GM12891 (cell line): ENCODE measurements around the gene MCTP2.

Experiments
- DNase-seq: peaks from one replicate; pipeline ENCODE4 v3.0.0; 2011; ENCODE audit warnings: low spot score; ENCODE audit not compliant: insufficient read length
- FAIRE-seq: peaks from 2 replicates; lab custom pipeline; 2011; peaks lifted over from hg19 to GRCh38; lab: Jason Lieb, UNC
- PAX5 ChIP-seq: IDR thresholded peaks from 2 replicates; pipeline ENCODE4 v1.6.1; 2011; ENCODE audit warnings: low read length, moderate library complexity, mild to moderate bottlenecking; ENCODE audit not compliant: insufficient read depth, severe bottlenecking
- POLR2A ChIP-seq: IDR thresholded peaks from 2 replicates; pipeline ENCODE4 v1.6.1; 2011; ENCODE audit warnings: low read depth, low read length, control low read depth
- POLR2AphosphoS5 ChIP-seq: IDR thresholded peaks from 2 replicates; pipeline ENCODE4 v1.6.1; 2011; ENCODE audit warnings: low read depth, low read length, control low read depth
- POU2F2 ChIP-seq: IDR thresholded peaks from 2 replicates; pipeline ENCODE4 v1.6.1; 2011; ENCODE audit warnings: low read depth, mild to moderate bottlenecking, control low read depth, low read length, moderate library complexity
- SPI1 ChIP-seq: IDR thresholded peaks from 2 replicates; pipeline ENCODE4 v1.6.1; 2011; ENCODE audit warnings: low read depth, low read length, control low read depth
- TAF1 ChIP-seq: IDR thresholded peaks from 2 replicates; pipeline ENCODE4 v1.6.1; 2011; ENCODE audit warnings: low read depth, low read length, control low read depth

MCTP2 gene

GRCh38 chr15:94336817-94337467 is 105.6 kb downstream of the MCTP2 start:
- TF ChIP-seq SPI1 (no peak), POU2F2 (no peak), POLR2AphosphoS5 (no peak), PAX5 (no peak), TAF1 (no peak), POLR2A (no peak)
- FAIRE-seq (no peak), DNase-seq (no peak)

- DNase-seq: no peak
- TF ChIP-seq SPI1 (no peak), PAX5 (no peak), POLR2A (no peak), TAF1 (no peak), POU2F2 (no peak), POLR2AphosphoS5 (no peak)
- no peak for FAIRE-seq
These were observed 107.0 kb downstream of the MCTP2 start for GRCh38 chr15:94338243-94338846.

- DNase-seq (no peak), FAIRE-seq (no peak)
- TF ChIP-seq TAF1 (no peak), POLR2AphosphoS5 (no peak), SPI1 (no peak), POU2F2 (no peak), POLR2A (no peak), PAX5 (no peak)
These were observed 114.9 kb downstream of the MCTP2 start for GRCh38 chr15:94346282-94346681.

DNA sequence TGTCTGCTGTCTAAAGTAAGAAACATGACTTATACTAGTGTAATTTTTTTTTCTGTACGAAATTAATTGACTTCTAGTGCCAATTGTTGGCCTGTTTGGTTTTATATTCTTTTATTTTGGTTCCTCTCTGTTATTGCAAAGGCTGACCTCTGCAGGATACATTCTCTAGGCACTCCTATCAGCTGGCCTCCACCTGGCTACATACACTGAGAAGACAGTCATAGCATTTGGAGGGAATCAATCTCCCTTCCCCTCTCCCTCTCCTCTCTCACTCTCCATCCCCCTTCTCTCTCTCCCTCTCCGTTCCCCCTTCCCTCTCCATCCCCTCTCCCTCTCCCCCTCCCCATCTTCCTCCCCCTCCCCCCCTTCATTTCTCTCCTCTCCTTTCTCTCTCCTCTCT is 116.7 kb downstream of the MCTP2 start:
- no peak for TF ChIP-seq PAX5
- no peak for TF ChIP-seq SPI1
- no peak for TF ChIP-seq POU2F2
- no peak for TF ChIP-seq POLR2AphosphoS5
- TF ChIP-seq POLR2A: no peak
- TF ChIP-seq TAF1: no peak
- no peak for DNase-seq
- FAIRE-seq: no peak

GRCh38 chr15:94351031-94351535 is 119.7 kb downstream of the MCTP2 start:
- no peak for FAIRE-seq
- no peak for TF ChIP-seq POU2F2
- no peak for TF ChIP-seq POLR2A
- TF ChIP-seq TAF1: no peak
- no peak for TF ChIP-seq POLR2AphosphoS5
- no peak for TF ChIP-seq PAX5
- TF ChIP-seq SPI1: no peak
- no peak for DNase-seq

DNA sequence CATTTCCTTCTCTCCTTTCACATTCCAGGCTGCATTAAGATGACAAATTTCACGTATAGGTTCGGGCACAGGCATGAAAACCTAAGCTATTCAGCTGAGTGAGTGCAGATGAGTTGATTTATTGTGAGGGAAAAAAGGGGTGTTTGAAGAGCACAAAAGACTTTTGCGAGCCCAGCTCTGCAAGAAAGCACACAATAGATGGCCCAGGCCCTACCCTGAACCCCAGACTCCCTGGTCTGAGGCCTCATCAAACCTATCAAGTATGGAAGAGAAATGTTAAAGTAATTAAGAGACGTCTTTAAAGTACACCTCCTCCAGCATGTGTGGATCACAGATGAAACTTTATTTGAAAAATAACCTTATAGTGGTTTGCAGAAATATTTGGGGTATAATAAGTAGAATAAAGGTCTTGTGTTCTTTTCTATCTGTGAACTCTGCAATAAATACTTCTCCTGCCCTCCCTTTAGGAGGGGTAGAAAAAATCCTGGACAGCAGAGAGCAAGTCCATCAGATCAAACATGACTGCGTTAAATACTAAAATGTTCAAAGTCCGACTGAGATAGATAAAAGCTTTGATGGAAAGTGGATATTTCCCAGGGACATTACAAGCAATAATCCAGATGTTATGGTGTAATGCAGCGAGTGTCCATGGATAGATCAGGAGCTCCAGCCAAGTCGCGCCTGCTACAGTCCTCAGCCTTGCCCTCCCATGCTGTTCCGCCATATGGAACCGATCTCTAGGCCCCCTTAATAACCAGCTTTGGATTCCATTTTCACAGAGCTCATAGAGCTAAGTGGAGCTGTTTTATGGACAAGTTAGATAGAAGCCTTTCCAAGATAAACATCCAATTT is 121.5 kb downstream of the MCTP2 start:
- no peak for FAIRE-seq
- no peak for TF ChIP-seq POU2F2
- no peak for TF ChIP-seq POLR2A
- no peak for TF ChIP-seq SPI1
- no peak for TF ChIP-seq POLR2AphosphoS5
- no peak for TF ChIP-seq PAX5
- no peak for TF ChIP-seq TAF1
- no peak for DNase-seq

GRCh38 chr15:94353488-94353820 is 122.1 kb downstream of the MCTP2 start:
- DNase-seq: no peak
- FAIRE-seq: no peak
- TF ChIP-seq POU2F2: no peak
- TF ChIP-seq PAX5: no peak
- no peak for TF ChIP-seq POLR2A
- no peak for TF ChIP-seq SPI1
- TF ChIP-seq TAF1: no peak
- no peak for TF ChIP-seq POLR2AphosphoS5

GRCh38 chr15:94354655-94355054 is 123.3 kb downstream of the MCTP2 start:
- DNase-seq (no peak), FAIRE-seq (no peak)
- TF ChIP-seq SPI1: no peak
- TF ChIP-seq POLR2AphosphoS5: no peak
- no peak for TF ChIP-seq PAX5
- no peak for TF ChIP-seq POLR2A
- no peak for TF ChIP-seq POU2F2
- no peak for TF ChIP-seq TAF1

DNA sequence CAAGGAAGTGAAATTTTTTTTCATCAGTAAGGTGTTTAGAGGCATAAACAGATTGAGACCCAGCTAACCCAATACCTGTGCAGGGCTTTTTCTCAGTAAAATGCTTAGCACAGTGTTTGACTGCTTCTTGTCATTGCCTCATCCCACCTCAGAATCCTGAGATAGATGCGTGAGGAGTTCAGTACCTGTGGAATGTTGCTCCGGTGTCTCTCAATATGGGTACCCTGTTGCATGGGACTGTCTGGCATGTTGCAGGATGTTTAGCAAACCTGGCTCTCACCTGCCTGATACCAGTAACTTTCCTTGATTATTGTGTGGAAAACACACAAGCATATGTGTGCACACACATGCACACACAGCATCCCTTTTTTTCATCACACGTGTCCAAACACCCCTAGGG is 128.4 kb downstream of the MCTP2 start:
- FAIRE-seq: no peak
- TF ChIP-seq POLR2A (no peak), POLR2AphosphoS5 (no peak), POU2F2 (no peak), SPI1 (no peak), PAX5 (no peak), TAF1 (no peak)

More for the DNA sequence above, 128.4 kb downstream of the MCTP2 start:
- DNase-seq: no peak
